IPS-NIHi7 (cell line): ENCODE results near the gene GAK.
"Not testable (repeated sequence)": the region's sequence is repeated elsewhere in the genome, so short reads cannot be mapped to it uniquely, and the experiment has no call there.

Experiments used
- DNase-seq: peaks from one replicate; pipeline ENCODE4 v3.0.0; 2012; ENCODE audit warnings: mixed read lengths; ENCODE audit errors: extremely low spot score

GAK gene

DNA sequence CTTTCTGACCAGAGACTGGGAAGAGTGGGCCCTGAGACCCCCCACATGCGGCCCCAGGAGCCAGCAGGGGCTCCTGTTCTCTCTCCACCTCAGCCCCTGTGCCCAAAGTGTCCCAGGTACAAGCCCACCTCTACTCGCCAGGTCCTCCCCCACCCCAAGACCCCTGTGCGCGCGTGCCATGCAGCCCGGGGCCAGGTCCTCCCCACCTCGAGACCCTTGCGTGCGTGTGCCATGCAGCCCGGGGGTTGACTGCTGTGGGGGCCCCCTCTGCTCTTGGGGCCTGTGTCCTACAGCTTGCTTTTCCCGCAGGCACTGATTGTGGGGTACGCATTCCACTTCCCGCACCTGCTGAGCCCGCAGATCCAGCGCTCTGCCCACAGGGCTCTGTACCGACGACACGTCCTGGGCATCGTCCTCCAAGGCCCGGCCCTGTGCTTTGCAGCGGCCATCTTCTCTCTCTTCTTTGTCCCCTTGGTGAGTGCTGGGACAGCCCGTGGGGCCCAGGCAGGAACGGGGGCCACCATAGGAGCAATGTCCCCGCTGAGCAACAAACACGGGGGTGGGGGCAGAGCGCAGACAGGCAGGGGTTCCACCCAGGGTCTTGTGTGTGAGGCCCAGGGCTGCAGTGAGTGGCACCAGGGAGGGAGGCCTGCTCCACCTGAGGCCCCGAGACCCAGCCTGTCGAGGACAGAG lies 20.9 kb upstream of the GAK start:
- DNase-seq = no peak

DNA sequence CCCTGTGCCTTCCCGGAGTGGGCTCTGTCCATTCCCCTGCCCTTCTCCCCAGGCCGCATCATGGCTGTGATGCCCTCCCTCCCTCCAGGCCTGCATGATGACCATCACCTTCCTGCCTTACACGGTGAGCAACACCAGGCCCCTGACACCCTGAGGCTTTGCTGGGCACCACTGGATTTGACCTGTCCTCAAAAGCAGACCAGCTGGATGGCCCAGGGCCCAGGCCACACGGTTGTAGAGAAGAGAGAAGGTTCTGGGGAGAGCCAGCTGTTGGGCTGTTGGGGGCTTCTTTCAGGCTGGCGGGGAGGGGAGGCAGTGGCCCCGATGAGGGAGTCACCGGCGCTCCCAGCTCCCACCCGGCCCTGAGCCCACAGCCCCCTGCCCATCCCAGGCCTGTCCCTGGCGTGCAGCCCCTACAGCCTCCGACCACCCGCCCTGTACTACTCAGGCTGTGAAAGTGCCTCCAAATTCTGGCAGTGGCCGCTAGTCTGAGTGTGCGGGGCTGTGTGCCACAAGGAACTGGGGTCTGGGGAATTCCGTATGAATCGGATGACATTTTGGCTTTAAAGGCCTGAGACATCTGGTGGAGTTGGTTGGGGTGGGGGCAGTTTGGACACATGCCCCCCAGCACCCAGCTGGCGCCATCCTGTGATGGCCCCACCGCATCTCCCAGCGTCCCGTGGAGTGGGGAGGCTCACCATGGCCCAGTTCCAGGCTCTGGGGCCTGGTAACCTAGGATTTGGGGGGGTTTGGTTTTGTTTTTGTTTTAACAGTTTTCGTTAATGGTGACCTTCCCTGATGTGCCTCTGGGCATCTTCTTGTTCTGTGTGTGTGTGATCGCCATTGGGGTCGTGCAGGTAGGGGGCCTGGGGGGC lies 19.7 kb upstream of the GAK start:
- DNase-seq = no peak

DNA sequence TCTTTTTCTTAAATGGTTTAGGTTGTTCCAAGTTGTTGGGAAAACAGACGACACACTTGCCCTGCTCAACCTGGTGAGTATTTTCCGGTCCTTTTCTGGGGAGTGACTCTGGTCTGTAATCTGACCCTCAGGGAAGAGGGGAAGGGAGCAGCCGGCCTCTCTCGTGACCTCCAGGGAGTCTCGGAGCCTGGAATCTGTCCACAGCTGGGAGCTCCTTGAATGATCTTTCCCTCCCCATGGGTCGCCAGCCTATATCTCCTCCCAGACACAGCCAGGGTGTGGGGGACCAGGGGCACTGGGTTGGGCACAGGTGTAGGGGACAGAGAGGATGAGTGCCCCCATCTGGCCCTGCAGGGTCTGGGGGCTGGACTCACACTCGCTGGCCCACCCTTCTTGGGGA lies 19.1 kb upstream of the GAK start:
- DNase-seq = no peak

DNA sequence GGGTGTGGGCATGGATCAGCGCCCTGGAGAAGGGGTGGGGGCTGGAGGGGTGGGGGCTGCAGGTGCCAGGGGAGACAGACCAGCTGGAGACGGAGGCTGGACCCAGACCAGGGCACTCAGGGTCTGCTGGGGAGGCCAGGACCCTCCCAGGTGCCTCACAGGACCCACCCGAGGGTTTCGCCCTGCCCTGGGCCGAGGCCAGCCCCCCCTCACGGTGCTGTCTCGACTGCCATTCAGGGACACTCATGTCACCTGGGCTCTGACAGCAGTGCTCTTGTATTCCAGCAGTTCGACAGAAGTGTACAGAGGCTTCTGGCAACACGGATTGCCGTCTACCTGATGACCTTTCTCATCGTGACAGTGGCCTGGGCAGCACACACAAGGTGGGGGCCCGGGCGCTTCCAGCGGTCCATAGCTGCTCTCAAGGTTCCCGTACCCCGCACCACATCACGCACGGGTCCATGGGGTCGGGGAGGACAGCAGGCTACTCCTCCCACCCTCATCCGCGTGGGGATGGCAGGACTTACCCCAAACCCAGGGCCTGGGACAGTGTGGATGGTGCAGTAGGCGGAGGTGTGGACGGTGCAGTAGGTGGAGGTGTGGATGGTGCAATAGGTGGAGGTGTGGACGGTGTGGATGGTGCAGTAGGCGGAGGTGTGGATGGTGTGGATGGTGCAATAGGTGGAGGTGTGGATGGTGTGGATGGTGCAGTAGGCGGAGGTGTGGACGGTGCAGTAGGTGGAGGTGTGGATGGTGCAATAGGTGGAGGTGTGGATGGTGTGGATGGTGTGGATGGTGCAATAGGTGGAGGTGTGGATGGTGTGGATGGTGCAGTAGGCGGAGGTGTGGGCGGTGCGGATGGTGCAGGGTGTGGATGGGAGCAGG lies 18.3 kb upstream of the GAK start:
- DNase-seq = no peak

DNA sequence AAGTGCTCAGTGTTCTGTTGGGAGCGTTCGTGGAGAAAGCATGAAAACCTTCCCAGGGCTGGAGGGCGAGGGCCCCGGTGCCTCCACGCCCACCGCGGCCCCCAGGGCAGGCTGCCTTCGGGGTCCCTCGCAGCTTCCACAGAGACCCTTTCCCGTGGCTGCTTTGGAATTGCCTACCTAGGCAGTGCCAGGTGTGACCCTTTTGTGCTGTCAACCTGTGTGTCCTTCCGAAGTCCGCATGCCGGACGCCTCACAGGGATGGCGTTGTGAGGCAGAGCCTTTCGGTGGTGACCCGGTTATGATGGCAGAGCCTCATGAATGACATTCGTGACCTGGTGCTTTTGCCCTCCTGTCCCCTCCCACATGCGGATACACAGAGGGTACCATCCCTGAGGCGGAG lies 17.5 kb upstream of the GAK start:
- DNase-seq = no peak

DNA sequence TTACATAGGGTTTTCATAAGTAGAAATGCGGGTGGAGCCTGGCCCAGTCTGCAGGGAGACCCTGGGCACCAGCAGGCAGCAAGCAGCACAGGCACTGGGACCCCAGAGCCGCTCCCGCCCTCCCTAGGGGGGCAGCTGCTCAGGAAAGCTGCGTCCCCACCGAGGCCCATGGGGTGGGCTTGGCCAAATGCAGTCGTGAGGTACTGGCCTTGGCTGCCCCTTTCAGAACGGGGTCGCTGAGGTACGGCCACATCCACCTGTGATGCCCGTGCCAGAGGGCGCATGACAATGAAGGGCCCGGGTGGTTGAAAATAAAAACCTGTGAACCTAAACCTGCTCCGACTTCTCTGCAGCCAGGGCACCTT lies 16.8 kb upstream of the GAK start:
- no peak for DNase-seq

DNA sequence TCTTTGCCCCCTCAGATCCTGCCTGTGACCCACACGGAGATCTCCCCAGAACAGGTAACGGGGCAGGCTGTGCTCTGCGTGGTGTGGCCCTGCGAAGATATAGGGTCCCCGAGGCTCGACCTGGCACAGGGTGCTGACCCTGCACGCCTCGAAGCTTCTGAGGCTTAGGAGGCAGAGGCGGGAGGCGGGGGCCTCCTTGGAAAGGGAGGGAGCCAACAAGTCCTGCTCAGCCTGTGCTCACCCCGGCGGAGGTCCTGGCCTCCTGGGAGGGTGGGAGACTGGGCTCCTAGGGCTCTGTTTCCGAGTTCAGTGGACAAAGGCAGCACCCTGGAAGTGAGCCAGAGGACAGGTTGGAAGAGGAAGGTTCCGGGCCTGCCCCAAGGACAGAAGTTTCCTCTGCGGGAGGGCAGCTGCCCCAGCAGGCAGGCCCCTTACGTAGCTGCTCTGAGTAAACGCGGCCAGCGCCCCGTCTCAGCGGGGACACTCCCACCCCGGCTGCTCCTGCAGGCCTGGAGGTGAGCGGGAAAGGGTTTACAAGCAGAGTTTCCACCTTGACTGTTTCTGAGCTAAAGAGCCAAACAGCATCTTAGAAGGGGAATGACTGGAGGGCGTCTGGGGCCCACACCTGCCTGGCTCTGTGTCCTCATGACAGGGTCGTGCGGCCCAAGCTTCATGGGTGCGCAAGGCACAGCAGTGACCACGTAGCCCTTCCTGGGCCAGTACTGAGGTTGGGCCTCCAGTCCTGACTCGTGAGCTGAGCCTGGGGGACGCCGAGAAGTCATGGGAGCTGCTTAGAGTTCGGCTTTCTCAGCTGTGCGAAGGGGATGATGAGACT lies 16.2 kb upstream of the GAK start:
- no peak for DNase-seq

DNA sequence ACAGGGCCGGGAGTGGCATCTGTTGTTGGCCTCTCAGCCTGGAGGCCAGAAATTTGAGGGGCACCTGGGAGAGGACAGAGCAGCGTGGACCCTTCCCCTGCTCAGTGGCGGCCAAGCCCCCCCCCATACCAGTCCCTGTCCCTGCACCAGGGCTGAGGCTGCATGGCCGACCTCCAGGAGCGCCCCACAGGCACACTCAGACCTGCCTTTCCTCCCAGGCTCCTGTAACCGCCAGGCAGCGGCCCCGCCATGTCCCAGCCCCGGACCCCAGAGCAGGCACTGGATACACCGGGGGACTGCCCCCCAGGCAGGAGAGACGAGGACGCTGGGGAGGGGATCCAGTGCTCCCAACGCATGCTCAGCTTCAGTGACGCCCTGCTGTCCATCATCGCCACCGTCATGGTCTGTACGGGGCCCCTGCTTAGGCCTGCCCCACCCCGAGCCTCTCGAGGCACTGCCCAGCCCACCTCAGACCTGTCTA lies 15.4 kb upstream of the GAK start:
- no peak for DNase-seq

DNA sequence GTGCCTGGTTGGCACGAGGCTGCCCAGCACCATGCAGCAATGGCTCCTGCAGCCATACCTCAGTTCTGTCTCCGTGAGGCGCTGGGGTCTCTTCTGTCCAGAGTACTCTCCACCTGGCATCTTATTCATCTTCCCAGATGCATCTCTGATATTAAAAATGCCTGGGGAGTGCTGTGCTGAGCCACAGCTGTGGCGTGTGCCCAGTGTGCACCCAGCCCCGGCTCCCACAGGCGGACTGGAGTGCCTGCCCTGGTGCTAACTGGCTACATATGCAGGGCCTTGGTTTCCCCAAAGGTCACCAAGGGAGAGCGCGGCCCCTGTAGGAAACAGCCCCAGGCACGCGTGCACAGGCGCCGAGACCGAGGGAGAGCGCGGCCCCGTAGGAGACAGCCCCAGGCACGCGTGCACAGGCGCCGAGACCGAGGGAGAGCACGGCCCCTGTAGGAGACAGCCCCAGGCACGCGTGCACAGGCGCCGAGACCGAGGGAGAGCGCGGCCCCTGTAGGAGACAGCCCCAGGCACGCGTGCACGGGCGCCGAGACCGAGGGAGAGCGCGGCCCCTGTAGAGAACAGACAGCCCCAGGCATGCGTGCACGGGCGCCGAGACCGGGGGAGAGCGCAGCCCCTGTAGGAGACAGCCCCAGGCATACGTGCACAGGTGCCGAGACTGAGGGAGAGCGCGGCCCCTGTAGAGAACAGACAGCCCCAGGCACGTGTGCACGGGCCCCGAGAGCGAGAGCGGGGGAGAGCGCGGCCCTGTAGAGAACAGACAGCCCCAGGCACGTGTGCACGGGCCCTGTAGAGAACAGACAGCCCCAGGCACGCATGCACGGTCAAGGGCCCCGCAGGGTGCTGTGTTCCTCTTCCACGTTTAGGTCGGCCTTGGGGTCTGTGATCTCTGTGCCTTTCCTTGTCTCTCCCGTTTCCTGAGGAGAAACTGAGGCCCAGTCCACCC lies 14.7 kb upstream of the GAK start:
- DNase-seq = no peak

DNA sequence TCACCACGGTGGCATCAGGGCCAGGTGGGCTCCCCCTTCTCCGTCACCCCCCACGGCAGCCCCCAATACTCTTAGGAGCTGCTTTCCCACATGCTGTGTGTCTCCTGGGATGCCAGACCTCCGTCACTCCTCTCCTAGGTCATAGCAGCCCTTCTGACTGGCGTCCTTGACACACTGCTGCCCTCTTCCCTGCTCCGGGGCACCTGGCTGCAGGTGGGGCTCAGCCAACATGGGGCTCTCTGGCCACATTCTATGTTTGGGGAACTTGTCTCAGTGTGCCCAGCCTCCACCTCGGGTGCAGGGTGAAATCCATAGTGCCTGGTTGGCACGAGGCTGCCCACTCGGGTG lies 14.0 kb upstream of the GAK start:
- DNase-seq = no peak

DNA sequence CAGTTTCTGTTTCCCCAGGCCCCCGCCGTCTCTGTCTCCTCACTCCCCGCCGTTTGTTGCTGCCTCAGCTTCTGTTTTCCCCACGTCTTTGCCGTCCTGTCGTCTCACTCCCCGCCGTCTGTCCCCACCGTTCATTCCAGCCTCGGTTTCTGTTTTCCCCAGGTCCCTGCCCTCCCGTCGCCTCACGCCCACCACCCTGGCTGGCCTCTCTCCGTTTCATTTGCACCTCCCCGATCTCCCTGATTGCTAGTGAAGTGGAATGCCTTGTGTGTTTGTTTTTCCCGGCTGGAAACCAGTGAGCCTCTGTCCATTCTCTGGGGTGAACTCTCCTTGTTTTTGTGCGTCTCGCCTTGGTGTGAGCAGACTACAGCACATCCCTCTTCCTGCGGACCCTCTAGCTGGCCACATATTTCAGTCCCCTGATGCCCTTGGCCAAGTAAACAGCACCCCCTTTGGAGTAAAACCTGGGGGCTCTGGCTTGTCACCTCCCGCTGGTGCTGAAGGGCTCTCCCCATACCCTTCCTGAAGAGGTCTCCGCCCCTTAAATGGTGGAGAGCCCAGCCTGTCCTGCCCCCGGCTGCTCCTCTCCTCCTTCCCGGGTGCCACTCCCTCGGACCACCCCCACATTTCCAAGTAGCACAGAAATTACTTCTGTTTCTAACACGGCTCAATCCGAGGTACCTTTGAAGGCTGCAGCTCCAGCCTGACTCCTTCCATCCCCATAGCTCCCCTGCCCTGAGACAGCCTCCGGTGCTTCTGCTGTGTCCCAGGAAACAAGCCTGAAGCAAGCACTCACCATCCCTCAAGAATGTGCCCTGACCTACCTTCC lies 13.4 kb upstream of the GAK start:
- peak; percentile 55 for DNase-seq

DNA sequence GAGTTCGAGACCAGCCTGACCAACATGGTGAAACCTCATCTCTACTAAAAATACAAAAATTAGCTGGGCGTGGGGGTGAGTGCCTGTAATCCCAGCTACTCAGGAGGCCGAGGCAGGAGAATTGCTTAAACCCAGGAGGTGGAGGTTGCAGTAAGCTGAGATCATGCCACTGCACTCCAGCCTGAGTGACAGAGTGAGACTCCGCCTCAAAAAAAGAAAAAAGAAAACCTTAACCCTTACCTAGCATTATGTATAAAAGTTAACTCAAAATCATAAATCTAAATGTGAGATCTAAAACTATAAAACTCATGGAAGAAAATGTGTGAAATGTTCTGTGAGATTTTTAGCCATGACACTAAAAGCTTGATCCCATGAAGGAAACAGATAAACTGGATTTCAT lies 7.4 kb upstream of the GAK start:
- DNase-seq = not testable (repeated sequence)

DNA sequence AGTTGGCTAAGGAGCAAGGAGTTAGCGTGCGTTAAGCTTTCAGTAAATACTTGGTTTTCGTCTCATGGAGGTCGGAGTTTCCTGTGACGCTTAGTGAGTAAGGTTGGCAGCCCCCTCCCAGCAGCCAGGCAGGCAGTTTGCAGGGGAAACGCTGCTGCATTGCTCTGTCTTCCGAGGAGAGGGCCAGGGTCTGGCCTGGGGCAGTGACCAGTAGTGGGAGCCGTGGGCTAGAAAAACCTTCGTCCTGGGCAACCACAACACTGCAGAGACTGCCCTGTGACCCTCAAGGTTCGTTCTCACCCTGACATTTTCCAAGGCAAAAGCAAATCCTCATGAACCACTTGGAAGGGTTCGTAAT lies 576 bp upstream of the GAK start:
- DNase-seq = peak; percentile 62

DNA sequence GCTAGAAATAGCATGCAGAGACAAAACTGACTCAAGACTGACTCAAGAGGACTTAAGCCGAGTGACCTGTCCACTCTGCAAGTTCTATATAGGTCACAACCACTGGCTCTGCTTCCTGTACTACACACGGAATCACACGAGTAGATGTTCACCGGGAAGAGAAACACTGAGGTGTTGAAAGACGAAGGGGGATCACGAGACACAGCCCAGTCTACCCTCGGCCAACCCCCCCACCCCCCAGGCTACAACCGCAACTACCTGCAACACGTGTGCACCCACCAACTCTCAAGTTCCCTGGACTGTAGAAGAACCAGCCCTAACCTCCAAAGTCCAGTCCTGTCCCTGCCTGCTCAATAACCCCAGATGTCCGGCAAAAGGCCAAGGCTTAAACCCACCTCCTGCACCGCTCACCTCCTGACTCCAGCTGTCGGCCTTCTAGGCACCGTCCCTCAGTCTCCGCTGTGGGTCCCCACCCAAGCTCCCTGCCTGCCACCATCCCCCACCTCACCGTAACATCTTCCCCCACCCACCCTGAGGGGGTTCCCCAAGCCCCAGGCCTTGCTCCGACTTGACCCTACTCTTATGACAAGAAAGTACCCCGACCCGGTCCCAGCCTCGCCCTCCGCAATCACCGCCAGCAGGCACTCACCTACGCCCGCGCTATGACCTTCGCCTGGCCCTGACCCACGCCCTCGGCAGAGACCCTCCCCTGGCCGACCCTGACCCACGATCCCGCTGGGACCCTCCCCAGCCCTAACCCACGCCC lies 739 bp downstream of the GAK start:
- no peak for DNase-seq

DNA sequence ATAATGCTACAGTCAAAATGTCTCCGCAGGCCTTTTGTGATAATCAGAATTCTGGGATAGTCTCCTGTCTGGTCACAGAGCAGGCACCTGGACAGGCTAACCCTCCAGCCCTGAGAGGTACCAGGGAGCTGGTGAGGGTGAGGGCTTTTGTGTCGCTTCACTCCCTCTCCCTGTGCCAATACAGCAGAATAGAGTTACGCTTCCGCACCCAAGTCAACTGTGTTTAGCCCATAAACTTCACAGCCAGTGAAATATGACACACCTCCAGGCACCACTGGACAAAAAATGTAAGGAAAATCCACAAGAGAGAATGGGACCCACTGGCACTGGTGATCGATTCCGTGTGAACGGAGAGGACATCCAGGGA lies 1.3 kb downstream of the GAK start:
- no peak for DNase-seq

DNA sequence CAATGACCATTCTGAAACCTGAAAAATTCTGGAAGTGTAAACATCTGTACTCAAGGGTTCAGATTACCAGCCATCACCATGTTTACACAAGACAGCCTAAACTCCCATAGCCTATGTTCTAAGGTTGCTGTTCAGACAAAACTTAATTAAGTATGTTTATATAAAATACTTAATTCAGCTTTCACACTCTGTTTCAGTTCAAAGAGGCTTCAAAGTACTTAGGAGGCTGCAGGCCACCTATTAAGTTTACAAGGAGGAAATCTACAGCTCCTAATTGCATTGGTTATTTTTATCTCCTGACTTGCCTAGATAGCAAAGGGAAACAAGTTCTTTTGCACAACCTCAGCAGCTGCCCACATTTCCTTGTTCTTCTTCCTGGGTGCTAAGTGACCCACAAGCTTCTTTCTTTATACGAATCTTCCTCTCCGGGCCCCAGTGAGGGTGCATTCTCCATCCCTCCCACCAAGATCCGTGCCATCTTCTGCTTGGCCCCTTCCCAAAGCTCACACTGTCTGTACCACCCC lies 2.0 kb downstream of the GAK start:
- no peak for DNase-seq

DNA sequence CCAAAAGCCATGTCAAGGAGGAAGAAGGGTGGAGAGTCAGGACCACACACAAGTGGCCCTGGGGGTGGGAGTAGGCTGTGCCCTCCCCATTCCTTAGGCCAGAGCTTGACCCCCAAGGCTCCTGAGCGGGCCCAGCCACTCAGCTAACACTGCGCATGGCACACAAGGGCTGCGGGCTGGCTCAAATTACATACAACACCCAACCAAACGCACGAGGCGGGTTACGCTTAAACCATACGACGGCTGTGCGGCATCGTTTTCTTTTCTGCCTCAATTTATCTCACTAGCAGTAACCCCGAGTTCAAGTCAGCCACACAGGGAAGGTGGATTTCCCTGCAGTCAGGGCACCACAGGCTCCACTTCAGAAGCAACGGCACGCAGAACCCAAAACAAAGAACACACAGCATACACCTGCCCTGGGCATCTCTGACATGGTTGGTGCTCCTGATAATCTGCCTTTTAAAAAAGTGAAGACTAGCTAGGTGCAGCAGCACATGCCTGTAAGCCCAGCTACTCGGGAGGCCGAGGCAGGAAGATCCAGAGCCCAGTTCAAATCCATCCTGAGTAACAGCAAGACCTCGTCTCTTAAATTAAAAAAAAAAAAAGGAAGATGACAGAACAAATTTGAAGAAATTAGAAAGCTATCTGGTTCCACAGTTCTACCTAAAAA lies 2.9 kb downstream of the GAK start:
- no peak for DNase-seq

DNA sequence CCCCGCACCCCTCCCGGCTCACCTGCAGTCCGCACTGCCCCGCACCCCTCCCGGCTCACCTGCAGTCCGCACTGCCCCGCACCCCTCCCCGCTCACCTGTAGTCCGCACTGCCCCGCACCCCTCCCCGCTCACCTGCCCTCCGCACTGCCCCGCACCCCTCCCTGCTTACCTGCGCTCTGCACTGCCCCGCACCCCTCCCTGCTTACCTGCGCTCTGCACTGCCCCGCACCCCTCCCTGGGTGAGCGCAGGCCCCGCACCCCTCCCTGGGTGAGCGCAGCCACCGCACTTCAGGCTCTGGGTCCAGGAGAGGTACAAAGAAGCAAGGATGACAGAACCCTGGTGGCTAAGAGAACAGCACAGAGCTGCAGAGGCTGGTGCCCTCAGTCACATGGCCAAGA lies 4.5 kb downstream of the GAK start:
- DNase-seq = not testable (repeated sequence)
